Transverse colon (tissue), 3 donors: Measurements from ENCODE around the gene CLIC4.

Experiments used
- CTCF ChIP-seq, 5 experiments: fragments of 200-600 bp in 3 of 5; fragments of 450-650 bp in 2 of 5; sonication (generic) in 3 of 5; IDR thresholded peaks; 1 replicate in 2 of 5; 2 replicates in 3 of 5; pipeline ENCODE4 v1.5.1; 2016 to 2017; ENCODE audit warnings: antibody characterized with exemption in 5 of 5, inconsistent platforms in 3 of 5, mild to moderate bottlenecking in 2 of 5, moderate library complexity in 1 of 5
- POLR2A ChIP-seq: fragments of 450-650 bp; IDR thresholded peaks from one replicate; pipeline ENCODE4 v1.6.1; 2016; ENCODE audit warnings: antibody characterized with exemption, mild to moderate bottlenecking, moderate library complexity

GRCh38 chr1:24881034-24881433, 135.8 kb downstream of the CLIC4 start:
- TF ChIP-seq CTCF (IDR thresholded peaks at IDR 0.05), result no peak
- no peak for TF ChIP-seq POLR2A
